NCI-H2107 treated with DMSO at 0.1 percent for 48 hours (cell line): Measurements from ENCODE around the gene PDCD1.
"Not testable (repeated sequence)": the region's sequence is repeated elsewhere in the genome, so short reads cannot be mapped to it uniquely, and the experiment has no call there.

Experiments
- DNase-seq: peaks from one replicate; lab custom pipeline; 2025; ENCODE audit not compliant: unreplicated experiment; lab: John Stamatoyannopoulos, UW

PDCD1 gene

GRCh38 chr2:241814643-241815476 is 43.8 kb downstream of the PDCD1 start:
- no peak for DNase-seq

GRCh38 chr2:241814393-241814642 is 44.4 kb downstream of the PDCD1 start:
- no peak for DNase-seq

GRCh38 chr2:241813644-241814392 is 44.9 kb downstream of the PDCD1 start:
- no peak for DNase-seq

GRCh38 chr2:241812730-241813643 is 45.7 kb downstream of the PDCD1 start:
- no peak for DNase-seq

GRCh38 chr2:241811952-241812729 is 46.6 kb downstream of the PDCD1 start:
- DNase-seq = no peak

- no peak for DNase-seq
These were observed 47.3 kb downstream of the PDCD1 start for GRCh38 chr2:241811201-241811951.

GRCh38 chr2:241810307-241811200 is 48.1 kb downstream of the PDCD1 start:
- no peak for DNase-seq

- no peak for DNase-seq
These were observed 49.0 kb downstream of the PDCD1 start for GRCh38 chr2:241809383-241810306.

GRCh38 chr2:241808721-241809382 is 49.8 kb downstream of the PDCD1 start, which contains the start of gene NEU4:
Gene NEU4 (plus strand): TSS chr2:241809193. CDS start chr2:241814485, 5,292 bp downstream.
- DNase-seq = no peak

GRCh38 chr2:241808051-241808720 is 50.5 kb downstream of the PDCD1 start:
- no peak for DNase-seq

- DNase-seq = not testable (repeated sequence)
These were observed 52.5 kb downstream of the PDCD1 start for GRCh38 chr2:241806217-241806616.

GRCh38 chr2:241804326-241805229 is 54.1 kb downstream of the PDCD1 start:
- no peak for DNase-seq

GRCh38 chr2:241803387-241804325 is 55.0 kb downstream of the PDCD1 start:
- DNase-seq = no peak

GRCh38 chr2:241802421-241803318 is 56.0 kb downstream of the PDCD1 start:
- no peak for DNase-seq
